Dermis lymphatic vessel endothelial cell (primary cell): ENCODE data around the gene NSMCE1. TPM values are rescaled to one million over a fixed set of nuclear protein-coding genes. Genes with fewer than 3 reads are reported as not detected.

Source experiments
- total RNA-seq: library from RNA; depleted of rRNA; stranded (reverse); fragments of >200 nt; gene quantifications from 2 replicates; pipeline ENCODE4 v1.2.1, GENCODE V29; 2014

NSMCE1 gene
- 33.4 and 41.3 TPM in 2 replicates for total RNA-seq

GRCh38 chr16:27268376-27269299, at the start of gene NSMCE1:
Gene NSMCE1 (minus strand): TSS chr16:27268772. CDS start chr16:27257570, 11,202 bp downstream.

GRCh38 chr16:27313422-27314160, 45.0 kb upstream of the NSMCE1 start, which contains the start of gene IL4R:
Gene IL4R (plus strand): TSS chr16:27313974. CDS start chr16:27340204, 26,230 bp downstream.

GRCh38 chr16:27203507-27204311, 64.9 kb downstream of the NSMCE1 start, which contains the start of gene KDM8:
Gene KDM8 (plus strand): TSS chr16:27203526. CDS start chr16:27210124, 6,598 bp downstream.

Other genes with a start within 250 kb of the NSMCE1 start
- gene C16orf82, start 201.8 kb downstream of the NSMCE1 start, total RNA-seq: not detected in 2 replicates
- 2.0 and 2.3 TPM in 2 replicates for gene KDM8, start 65.2 kb downstream of the NSMCE1 start, total RNA-seq
- 10.2 and 13.3 TPM in 2 replicates for gene IL4R, start 45.2 kb upstream of the NSMCE1 start, total RNA-seq
- gene IL21R, start 133.4 kb upstream of the NSMCE1 start, total RNA-seq: 0.09 and 0.22 TPM in 2 replicates